A673 (cell line): ENCODE data around the gene MRPL37. TPM values are rescaled to one million over a fixed set of nuclear protein-coding genes. Genes with fewer than 3 reads are reported as not detected.

ENCODE experiments used
- BruUV-seq: library from RNA; stranded (reverse); fragments of 400-500 nt; replicated peaks from 2 replicates; lab custom pipeline; 2021; lab: Mats Ljungman, UMichigan
- CTCF ChIA-PET: fragments of 300-600 bp; sonication (Branson Sonifier 250); formaldehyde crosslinking; loops from one replicate; lab custom pipeline; 2022; ENCODE audit warnings: antibody characterized with exemption; lab: Charles Lee
- POLR2A ChIA-PET: fragments of 300-600 bp; sonication (Branson Sonifier 250); formaldehyde crosslinking; loops from one replicate; lab custom pipeline; 2022; ENCODE audit warnings: antibody characterized with exemption; ENCODE audit not compliant: low non-redundant PET; lab: Charles Lee
- DNase-seq: peaks from one replicate; pipeline ENCODE4 v3.0.0-alpha.2; 2015; ENCODE audit warnings: low spot score
- H3K27ac ChIP-seq: fragments of 200-600 bp; sonication (generic); 2 replicates; pipeline ENCODE4 v1.5.1; 2016; ENCODE audit warnings: mixed run types, low read depth, mild to moderate bottlenecking, mixed read lengths, antibody characterized with exemption, low read length; ENCODE audit not compliant: poor library complexity, severe bottlenecking
- H3K27me3 ChIP-seq: fragments of 200-600 bp; sonication (generic); replicated peaks from 2 replicates; pipeline ENCODE4 v1.6.1; 2017; ENCODE audit warnings: mixed run types, low read depth, mild to moderate bottlenecking, mixed read lengths, antibody characterized with exemption, low read length; ENCODE audit not compliant: insufficient read depth, poor library complexity
- H3K36me3 ChIP-seq: fragments of 200-600 bp; sonication (generic); 2 replicates; pipeline ENCODE4 v1.6.1; 2016; ENCODE audit warnings: mixed run types, mild to moderate bottlenecking, mixed read lengths, antibody characterized with exemption, low read length; ENCODE audit not compliant: insufficient read depth, poor library complexity, severe bottlenecking
- H3K4me1 ChIP-seq: fragments of 200-600 bp; sonication (generic); 2 replicates; pipeline ENCODE4 v1.6.1; 2017; ENCODE audit warnings: mixed run types, mild to moderate bottlenecking, mixed read lengths, antibody characterized with exemption, low read length; ENCODE audit not compliant: insufficient read depth, poor library complexity, severe bottlenecking
- H3K4me3 ChIP-seq: fragments of 200-600 bp; sonication (generic); 2 replicates; pipeline ENCODE4 v1.5.1; 2016; ENCODE audit warnings: low read depth, mixed run types, mild to moderate bottlenecking, mixed read lengths, low read length; ENCODE audit not compliant: poor library complexity, severe bottlenecking
- H3K9me3 ChIP-seq: fragments of 200-600 bp; sonication (generic); 2 replicates; pipeline ENCODE4 v1.6.1; 2016; ENCODE audit warnings: mixed run types, low read depth, mild to moderate bottlenecking, mixed read lengths, antibody characterized with exemption, low read length; ENCODE audit not compliant: poor library complexity, severe bottlenecking
- EZH2 ChIP-seq: fragments of 200-600 bp; sonication (generic); IDR thresholded peaks from 2 replicates; pipeline ENCODE4 v1.6.1; 2017; ENCODE audit warnings: borderline replicate concordance, low read depth, mild to moderate bottlenecking, mixed read lengths, antibody characterized with exemption, low read length; ENCODE audit not compliant: poor library complexity, severe bottlenecking
- intact Hi-C: fragments of 100-400 bp; cut with micrococcal nuclease; formaldehyde crosslinking; loops from one replicate; pipeline ENCODE4 v1.10.0; 2022; ENCODE audit not compliant: unreplicated experiment
- total RNA-seq: library from RNA; stranded (reverse); gene quantifications from 2 replicates; pipeline ENCODE4 v1.2.3, GENCODE V29; 2021
- TF ChIP-seq, protein P1 (sequence below): fragments of 300-800, 200-600 bp; sonication (generic); conservative IDR thresholded peaks from 2 replicates; pipeline ENCODE4 v1.5.1; 2017; ENCODE audit warnings: low read depth, mild to moderate bottlenecking, antibody characterized with exemption, low read length, moderate library complexity, mixed read lengths

Gene MRPL37
- total RNA-seq, 1 experiment from 2014 or later, result 90.3 TPM

DNA sequence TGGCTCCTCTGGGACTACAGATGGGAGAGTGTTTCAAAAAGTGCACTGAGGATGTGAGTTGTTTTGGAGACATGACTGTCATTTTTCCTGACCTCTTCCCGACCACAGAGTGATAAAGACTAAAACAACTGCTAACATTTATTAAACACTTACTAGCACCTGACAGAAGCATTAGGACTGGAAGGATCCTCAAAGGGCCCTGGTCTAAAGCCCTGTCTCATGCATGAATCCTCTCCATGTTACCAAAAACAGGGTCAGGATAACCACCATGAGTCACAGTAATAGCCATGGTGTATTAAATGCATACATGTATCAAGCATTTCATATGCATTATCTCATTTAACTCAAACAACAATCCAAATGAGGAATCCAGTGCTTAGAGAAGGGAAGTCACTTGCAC lies 11.7 kb upstream of the MRPL37 start:
- intact Hi-C loops, result no loop called here

DNA sequence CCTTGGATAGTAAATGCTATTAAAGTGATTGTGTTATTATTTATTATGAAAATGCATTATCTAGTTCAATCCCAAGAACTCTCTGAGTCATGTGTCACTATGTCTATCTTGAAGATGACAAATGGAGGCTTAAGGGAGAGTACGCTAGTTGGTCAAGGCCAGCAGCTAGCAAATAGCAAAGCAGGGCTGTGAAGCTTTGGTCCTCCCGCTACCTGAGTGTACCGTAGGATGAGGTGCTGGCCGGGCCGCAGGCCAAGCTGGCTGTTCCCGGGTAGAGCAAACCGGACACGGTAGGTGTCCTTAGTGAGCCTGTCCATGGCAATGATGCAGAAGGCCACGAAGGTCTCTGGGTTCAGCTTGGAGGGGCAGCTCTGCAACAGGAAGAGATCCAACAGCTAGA lies 9.4 kb upstream of the MRPL37 start:
- H3K4me3 ChIP-seq, result no peak overlapping the region
- no peaks in the 10 kb centered on the region for H3K27me3 ChIP-seq
- no TSS peak for BruUV-seq
- H3K9me3 ChIP-seq, result no peaks in the 10 kb centered on the region
- CTCF ChIA-PET, result no interaction called here
- H3K27ac ChIP-seq, result no peak overlapping the region
- DNase-seq, result no peak
- no peaks in the 10 kb centered on the region for H3K4me1 ChIP-seq
- TF ChIP-seq, protein P1, sequence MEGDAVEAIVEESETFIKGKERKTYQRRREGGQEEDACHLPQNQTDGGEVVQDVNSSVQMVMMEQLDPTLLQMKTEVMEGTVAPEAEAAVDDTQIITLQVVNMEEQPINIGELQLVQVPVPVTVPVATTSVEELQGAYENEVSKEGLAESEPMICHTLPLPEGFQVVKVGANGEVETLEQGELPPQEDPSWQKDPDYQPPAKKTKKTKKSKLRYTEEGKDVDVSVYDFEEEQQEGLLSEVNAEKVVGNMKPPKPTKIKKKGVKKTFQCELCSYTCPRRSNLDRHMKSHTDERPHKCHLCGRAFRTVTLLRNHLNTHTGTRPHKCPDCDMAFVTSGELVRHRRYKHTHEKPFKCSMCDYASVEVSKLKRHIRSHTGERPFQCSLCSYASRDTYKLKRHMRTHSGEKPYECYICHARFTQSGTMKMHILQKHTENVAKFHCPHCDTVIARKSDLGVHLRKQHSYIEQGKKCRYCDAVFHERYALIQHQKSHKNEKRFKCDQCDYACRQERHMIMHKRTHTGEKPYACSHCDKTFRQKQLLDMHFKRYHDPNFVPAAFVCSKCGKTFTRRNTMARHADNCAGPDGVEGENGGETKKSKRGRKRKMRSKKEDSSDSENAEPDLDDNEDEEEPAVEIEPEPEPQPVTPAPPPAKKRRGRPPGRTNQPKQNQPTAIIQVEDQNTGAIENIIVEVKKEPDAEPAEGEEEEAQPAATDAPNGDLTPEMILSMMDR, result no peak
- no peak for TF ChIP-seq EZH2
- intact Hi-C loops, result no loop called here
- POLR2A ChIA-PET, result no interaction called here
- H3K36me3 ChIP-seq, result no peaks in the 10 kb centered on the region

More for the DNA sequence above, 11.7 kb upstream of the MRPL37 start:
- Histone ChIP-seq H3K9me3 (no peaks in the 10 kb centered on the region), H3K4me3 (no peak overlapping the region), H3K36me3 (no peaks in the 10 kb centered on the region), H3K27me3 (no peaks in the 10 kb centered on the region), H3K4me1 (no peaks in the 10 kb centered on the region), H3K27ac (no peak overlapping the region)
- no peak for DNase-seq
- POLR2A ChIA-PET, result no interaction called here
- CTCF ChIA-PET, result no interaction called here
- no TSS peak for BruUV-seq
- TF ChIP-seq, protein P1, result no peak
- TF ChIP-seq EZH2, result no peak

- CTCF ChIA-PET, result no interaction called here
- POLR2A ChIA-PET, result no interaction called here
- TF ChIP-seq, protein P1, result no peak
- no peak for TF ChIP-seq EZH2
These were observed 8.4 kb upstream of the MRPL37 start for GRCh38 chr1:54191525-54191924.

More at GRCh38 chr1:54191525-54191924, 8.4 kb upstream of the MRPL37 start:
- H3K27me3 ChIP-seq, result no peaks in the 10 kb centered on the region
- no peak overlapping the region for H3K4me3 ChIP-seq
- H3K27ac ChIP-seq, result no peak overlapping the region
- no peaks in the 10 kb centered on the region for H3K4me1 ChIP-seq
- intact Hi-C loops, result no loop called here
- H3K9me3 ChIP-seq, result no peaks in the 10 kb centered on the region
- H3K36me3 ChIP-seq, result no peaks in the 10 kb centered on the region
- no peak for DNase-seq
- no TSS peak for BruUV-seq
